Measurements from ENCODE around the gene DENND2A.
"Not testable (repeated sequence)": the region's sequence is repeated elsewhere in the genome, so short reads cannot be mapped to it uniquely, and the experiment has no call there.

DENND2A gene

DNA sequence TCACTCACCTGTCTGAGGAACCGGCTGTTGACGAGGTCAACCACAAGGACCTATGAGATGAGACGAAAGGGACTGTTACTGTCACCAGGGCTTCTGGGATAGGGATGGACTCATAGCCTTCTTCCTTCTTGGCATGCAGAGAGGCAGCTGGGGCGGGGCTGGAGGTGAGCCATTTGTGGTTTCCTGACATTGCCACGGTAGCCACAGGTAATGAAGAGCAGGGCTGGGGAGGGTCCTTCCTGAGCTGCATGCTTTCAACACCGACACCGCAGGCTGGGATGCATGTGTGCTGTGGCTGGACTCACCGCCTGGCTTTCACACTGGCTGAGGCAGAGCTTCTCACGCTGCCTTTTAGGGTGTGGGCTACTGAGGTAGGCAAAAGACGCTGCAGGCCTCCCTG, 114.9 kb downstream of the DENND2A start:
- FAIRE-seq (peak; percentile 44), DNase-seq (ENCODE audit: extremely low spot score, insufficient read length, low read depth) (no peak)

GRCh38 chr7:140521421-140521820, 119.2 kb downstream of the DENND2A start:
- DNase-seq (ENCODE audit: extremely low spot score, insufficient read length, low read depth) (no peak), FAIRE-seq (no peak)

GRCh38 chr7:140519007-140519399, 121.6 kb downstream of the DENND2A start:
- no peak for FAIRE-seq
- no peak for DNase-seq (ENCODE audit: extremely low spot score, insufficient read length, low read depth)

- no peak for DNase-seq (ENCODE audit: extremely low spot score, insufficient read length, low read depth)
- FAIRE-seq, result no peak
These were observed 122.1 kb downstream of the DENND2A start for GRCh38 chr7:140518370-140519006.

DNA sequence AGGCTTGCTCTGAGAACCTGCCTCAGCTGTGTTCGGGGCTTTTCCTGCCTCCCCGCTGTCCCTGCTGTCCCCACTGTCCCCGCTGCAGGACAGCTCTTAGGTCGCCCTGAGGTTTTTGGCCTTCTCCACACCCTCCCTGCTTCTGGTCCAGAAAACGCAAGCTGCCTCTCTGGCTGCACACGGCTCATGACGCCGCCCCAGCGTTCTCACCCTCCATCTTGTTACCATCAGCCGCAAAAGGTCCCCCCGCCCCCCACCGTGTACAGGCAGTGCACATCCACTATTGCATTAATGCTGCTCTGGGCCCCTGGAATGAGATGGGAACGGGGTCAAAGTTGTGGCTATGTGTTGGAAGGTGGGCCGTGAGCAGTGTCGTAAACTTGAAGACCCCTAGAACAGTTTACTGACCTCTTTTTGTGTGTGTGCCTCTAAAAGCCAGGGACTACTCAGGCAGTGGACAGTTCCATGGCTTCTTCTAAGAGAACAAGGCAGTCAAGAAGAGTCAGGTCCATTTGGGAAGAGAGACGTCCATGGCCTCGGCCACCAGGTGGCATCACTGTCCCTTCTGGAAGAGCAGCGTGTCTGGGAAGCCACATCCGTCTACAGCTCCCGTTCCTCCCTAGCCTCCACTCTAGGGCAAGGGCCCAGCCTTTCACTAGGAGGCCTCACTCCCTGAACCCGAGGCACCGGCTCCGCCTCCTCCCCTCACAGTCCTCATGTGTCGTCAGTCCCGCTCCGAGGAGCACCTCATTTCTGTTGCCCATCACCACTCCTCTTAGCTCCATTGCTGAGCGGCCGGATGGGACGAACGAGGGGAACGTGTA, 122.9 kb downstream of the DENND2A start:
- DNase-seq (ENCODE audit: extremely low spot score, insufficient read length, low read depth) (peak; percentile 73), FAIRE-seq (peak; percentile 94)

DNA sequence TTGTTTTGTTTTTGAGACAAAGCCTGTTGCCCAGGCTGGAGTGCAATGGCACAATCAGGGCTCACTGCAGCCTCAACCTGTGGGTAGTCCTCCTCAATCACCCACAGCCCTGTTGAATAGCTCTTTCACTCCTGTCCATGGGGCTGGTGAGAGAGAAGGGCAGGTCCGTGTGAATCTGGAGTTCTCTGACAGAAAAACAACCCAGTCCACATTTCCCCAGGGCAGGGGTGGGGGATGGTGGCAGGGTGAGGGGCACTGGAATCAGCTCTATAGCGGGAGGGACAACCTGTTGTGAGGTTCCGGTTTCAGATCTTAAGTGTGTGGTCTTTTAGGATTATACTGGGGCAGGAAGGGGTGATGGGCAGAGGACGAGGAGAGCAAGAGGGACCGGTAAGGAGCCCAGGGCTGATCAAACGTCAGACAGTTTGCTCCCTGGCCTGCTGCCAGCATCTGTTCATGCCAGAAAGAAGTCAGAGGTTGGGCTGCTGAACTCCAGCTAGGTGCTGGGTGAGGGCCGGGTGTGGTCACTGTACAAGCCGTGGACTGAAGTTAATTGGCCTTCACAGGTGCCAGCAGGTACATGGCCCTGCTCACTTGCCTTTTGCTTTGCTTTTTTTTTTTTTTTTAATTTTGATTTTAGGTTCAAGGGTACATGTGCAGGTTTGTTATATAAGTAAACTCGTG, 128.2 kb downstream of the DENND2A start:
- FAIRE-seq, result no peak
- DNase-seq (ENCODE audit: extremely low spot score, insufficient read length, low read depth), result no peak

- no peak for FAIRE-seq
These were observed 130.8 kb downstream of the DENND2A start for GRCh38 chr7:140509789-140510188.

DNA sequence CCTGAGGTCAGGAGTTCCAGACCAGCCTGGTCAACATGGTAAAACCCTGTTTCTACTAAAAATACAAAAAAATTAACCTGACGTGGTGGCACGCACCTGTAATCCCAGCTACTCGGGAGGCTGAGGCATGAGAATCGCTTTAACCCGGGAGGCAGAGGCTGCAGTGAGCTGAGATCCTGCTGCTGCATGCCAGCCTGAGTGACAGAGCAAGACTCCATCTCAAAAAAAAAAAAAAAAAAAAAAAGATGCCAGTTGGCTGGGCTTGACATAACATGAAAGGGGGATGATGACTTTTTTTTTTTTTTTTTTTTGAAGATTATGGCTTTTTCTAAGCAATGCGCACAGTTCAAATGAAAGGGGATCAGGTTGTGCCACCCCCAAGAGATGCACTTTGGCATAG, 133.1 kb downstream of the DENND2A start:
- not testable (repeated sequence) for DNase-seq (ENCODE audit: extremely low spot score, insufficient read length, low read depth); FAIRE-seq

More at GRCh38 chr7:140509789-140510188, 130.8 kb downstream of the DENND2A start:
- DNase-seq (ENCODE audit: extremely low spot score, insufficient read length, low read depth), result no peak

DNA sequence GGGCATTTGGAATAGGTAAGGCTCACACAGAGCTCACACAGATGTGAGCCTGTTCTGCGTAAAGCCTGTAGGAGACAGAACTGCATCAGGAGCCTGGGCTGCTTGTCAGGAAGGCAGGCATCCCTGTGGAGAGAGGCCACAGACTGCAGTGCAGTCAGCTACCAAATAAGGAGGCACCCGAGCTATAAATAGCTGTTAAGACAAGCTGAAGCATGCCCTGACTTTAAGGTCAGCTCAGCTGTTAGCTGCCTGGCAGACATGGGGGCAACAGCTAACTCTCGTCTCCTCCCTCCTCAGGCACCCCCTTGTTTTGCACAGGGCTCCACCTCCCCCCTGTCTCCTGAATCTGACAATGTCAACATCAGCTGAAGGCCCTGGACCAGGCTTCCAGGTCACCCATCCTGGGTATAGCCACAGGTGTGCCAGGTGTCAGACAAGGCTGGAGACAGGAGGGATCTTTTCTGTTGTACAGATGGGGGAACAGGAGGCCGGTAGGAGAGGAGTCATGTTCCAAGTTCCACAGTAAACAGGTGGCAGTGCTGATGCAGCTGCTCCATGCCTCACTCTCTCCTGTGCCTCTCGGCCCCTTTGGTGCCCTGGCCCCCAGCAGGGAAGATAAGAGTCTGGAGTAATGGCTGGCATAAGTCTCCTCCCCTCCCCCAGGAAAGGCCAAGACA, 133.7 kb downstream of the DENND2A start:
- no peak for FAIRE-seq
- DNase-seq (ENCODE audit: extremely low spot score, insufficient read length, low read depth), result no peak

DNA sequence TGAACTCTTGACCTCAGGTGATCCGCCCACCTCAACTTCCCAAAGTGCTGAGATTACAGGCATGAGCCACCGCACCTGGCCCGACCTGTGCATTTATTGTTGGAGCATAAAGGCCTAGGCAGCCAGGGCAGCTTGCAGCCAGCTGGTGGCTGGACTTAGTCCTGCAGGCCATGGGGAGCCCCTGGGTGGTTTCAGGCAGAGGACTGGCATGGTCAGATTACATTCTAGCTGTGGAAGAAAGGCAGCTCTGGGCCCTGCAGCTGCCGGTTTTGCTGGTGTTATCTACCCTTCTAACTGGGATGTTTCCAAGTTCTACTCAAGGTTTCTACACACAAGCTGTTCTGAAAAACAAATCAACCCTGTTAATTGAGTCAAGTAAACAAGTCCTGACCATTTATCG, 138.6 kb downstream of the DENND2A start:
- no peak for FAIRE-seq
- DNase-seq (ENCODE audit: extremely low spot score, insufficient read length, low read depth), result no peak

DNA sequence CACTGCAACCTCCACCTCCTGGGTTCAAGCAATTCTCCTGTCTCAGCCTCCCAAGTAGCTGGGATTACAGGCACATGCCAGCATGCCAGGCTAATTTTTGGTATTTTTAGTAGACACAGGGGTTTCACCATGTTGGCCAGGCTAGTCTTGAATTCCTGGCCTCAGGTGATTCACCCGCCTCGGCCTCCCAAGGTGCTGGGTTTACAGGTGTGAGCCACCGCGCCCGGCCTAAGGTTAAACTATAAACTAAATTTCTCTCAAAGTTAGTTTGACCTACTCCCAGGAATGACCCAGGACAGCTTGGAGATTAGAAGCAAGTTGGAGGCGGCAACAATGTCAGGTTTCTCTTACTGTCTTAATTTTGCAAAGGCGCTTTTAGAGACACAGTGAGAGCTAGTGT, 142.8 kb downstream of the DENND2A start:
- not testable (repeated sequence) for FAIRE-seq; DNase-seq (ENCODE audit: extremely low spot score, insufficient read length, low read depth)

GRCh38 chr7:140497241-140497769, 143.3 kb downstream of the DENND2A start:
- DNase-seq (ENCODE audit: extremely low spot score, insufficient read length, low read depth), result no peak
- FAIRE-seq, result no peak

DNA sequence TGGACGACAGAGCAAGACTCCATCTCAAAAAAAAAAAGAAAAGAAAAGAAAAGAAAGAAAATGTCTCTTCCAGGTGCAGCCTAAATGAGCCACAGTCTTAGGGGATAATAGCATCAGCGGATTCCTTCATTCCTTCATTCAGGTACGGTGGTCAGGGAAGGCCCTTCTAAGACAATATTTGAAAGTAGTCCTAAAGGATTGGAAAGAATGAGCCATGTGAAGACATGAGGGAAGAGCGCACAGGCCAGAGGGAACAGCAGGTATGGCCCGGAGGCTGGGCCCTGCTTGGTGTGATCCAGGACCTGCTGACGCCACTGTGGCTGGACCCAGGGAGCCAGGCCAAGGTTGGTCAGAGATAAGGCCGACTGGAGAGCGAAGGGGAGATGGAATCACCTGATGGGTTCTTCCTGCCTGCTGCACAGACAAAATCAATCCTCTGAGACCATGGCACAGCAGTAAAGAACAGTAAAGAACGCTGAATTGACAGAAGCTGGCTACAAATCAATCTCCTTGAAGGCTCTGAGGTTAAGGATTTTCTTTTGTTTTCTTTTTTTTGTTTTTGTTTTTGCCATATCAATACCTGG, 145.0 kb downstream of the DENND2A start:
- FAIRE-seq (no peak), DNase-seq (ENCODE audit: extremely low spot score, insufficient read length, low read depth) (no peak)

- FAIRE-seq (no peak), DNase-seq (ENCODE audit: extremely low spot score, insufficient read length, low read depth) (no peak)
These were observed 145.7 kb downstream of the DENND2A start for GRCh38 chr7:140494867-140495266.

- DNase-seq (ENCODE audit: extremely low spot score, insufficient read length, low read depth) (no peak), FAIRE-seq (no peak)
These were observed 151.6 kb downstream of the DENND2A start for GRCh38 chr7:140489026-140489359.

DNA sequence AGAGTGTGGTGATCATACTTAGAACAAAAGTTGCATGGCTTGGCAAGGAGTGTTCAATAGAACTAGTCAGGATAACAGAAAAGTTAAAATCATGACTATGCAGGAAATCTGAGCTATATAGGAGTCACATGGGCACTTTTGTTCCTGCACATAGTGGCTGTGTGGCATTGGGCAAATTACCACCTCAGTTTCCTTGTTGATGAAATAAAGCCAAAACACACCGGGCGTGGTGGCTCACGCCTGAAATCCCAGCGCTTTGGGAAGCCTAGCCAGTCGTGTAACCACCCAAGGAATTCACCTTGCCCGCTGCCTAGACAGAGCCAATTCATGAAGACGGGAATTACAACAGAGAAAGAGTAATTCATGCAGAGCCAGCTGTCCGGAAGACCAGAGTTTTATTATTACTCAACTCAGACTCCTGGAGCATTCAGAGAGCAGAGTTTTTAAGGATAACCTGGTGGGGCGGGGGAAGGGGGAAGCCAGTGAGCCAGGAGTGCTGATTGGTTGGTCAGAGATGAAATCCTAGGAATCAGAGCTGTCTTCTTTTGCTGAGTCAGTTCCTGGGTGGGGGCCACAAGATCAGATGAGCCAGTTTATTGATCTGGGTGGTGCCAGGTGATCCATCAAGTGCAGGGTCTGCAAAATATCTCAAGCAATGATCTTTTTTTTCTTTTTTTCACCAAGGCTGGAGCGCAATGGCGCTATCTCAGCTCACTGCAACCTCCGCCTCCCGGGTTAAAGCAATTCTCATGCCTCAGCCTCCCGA, 154.9 kb downstream of the DENND2A start:
- no peak for DNase-seq (ENCODE audit: extremely low spot score, insufficient read length, low read depth)
- FAIRE-seq, result no peak

DNA sequence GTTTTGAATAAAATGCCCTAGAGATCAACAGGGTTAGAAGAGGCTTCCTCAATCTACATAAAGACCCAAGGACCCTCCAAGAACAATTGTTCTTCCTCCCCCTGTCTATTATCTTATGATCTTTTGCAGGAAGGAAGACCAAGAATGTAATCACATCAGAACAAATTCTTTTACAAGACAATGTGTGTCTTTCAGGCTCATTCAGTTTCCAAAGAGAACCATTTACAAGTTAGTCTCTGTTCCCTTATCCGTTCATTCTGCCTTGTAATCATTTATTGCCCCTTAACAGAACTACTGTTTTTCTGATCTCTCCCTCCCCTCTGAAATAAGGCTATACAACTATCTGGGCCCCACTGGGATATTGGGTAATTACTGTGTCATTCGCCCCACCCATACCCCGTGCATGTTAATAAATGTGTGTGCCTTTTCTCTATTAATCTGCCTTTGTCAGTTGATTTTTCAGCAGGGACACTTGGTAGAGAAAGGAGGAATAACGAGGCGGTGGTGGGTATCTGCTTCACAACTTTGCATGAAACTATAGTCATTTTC, 155.6 kb downstream of the DENND2A start:
- no peak for FAIRE-seq
- no peak for DNase-seq (ENCODE audit: extremely low spot score, insufficient read length, low read depth)

DNA sequence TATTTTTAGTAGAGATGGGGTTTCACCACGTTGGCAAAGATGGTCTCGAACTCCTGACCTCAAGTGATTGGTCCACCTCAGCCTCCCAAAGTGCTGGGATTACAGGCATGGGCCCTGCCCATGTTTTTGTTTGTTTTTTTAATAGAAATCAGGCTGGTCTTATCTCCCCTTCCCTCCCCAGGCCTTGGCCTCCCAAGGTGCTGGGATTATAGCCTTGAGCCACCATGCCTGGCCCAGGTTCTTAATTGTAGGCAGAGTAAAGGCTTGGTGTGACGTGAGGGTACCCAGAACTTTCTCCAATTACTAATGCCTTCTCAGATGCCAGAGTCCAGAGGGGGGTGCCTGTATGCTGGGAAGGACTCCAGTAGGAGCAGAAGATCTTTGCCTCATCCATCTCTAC, 156.1 kb downstream of the DENND2A start:
- no peak for FAIRE-seq
- no peak for DNase-seq (ENCODE audit: extremely low spot score, insufficient read length, low read depth)

DNA sequence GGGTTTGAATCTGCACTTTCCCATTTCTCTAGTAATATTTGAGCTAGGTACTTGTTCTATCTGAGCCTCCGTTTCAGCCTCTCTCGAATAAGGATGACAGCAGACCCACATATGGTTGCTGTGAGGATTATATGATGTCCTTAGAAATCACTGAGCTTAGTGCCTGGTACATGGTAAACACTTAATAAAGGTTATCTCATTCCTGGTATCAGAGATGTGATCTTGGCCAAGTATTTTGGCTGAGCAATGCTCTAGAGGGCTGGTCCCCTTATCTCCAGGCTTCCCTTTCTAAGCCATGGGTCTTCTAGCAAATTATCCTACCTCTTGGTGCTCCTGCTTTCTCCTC, 160.9 kb downstream of the DENND2A start:
- FAIRE-seq (no peak), DNase-seq (ENCODE audit: extremely low spot score, insufficient read length, low read depth) (no peak)

Measured in GM18507 (cell line).